Activated CD8-positive, alpha-beta T cell treated with anti-CD3 and anti-CD28 coated beads for 36 hours (primary cell): ENCODE data around the gene RAB1B. TPM values are rescaled to one million over a fixed set of nuclear protein-coding genes. Genes with fewer than 3 reads are reported as not detected.

Source experiments
- ATAC-seq: fragments of 200-7000 bp; cut with Tn5 transposase; one replicate; pipeline ENCODE4 v1.10.0; 2021; ENCODE audit warnings: mild to moderate bottlenecking, moderate library complexity
- CTCF ChIA-PET: fragments of 350-600 bp; sonication (Branson Sonifier 250); formaldehyde crosslinking; loops from one replicate; lab custom pipeline; 2021; ENCODE audit warnings: antibody characterized with exemption; lab: Charles Lee
- POLR2A ChIA-PET: fragments of 350-600 bp; sonication (Branson Sonifier 250); formaldehyde crosslinking; loops from one replicate; lab custom pipeline; 2021; ENCODE audit warnings: antibody characterized with exemption; lab: Charles Lee
- DNase-seq: peaks from one replicate; pipeline ENCODE4 v3.0.0-alpha.2; 2020
- H3K27ac Mint-ChIP-seq: one replicate; pipeline ENCODE4 v1.8.0; 2021; ENCODE audit warnings: mild to moderate bottlenecking, mixed read lengths
- H3K27me3 Mint-ChIP-seq: one replicate; pipeline ENCODE4 v1.8.0; 2021; ENCODE audit warnings: mixed read lengths
- H3K36me3 Mint-ChIP-seq: one replicate; pipeline ENCODE4 v1.8.0; 2021; ENCODE audit warnings: low read depth, mixed read lengths
- H3K4me1 Mint-ChIP-seq: one replicate; pipeline ENCODE4 v1.8.0; 2021; ENCODE audit warnings: low read depth, mixed read lengths
- H3K4me3 Mint-ChIP-seq: one replicate; pipeline ENCODE4 v1.8.0; 2021; ENCODE audit warnings: mild to moderate bottlenecking, moderate library complexity, mixed read lengths
- H3K9me3 Mint-ChIP-seq: one replicate; pipeline ENCODE4 v1.8.0; 2021; ENCODE audit warnings: mixed read lengths
- intact Hi-C: fragments of 100-400 bp; cut with micrococcal nuclease; formaldehyde crosslinking; loops from one replicate; pipeline ENCODE4 v1.10.0; 2022
- total RNA-seq, 2 experiments: library from RNA; stranded (reverse); gene quantifications; one replicate each; pipeline ENCODE4 v1.2.3, GENCODE V29; 2021
- TF ChIP-seq, protein P1 (sequence below): fragments of 200-600 bp; IDR thresholded peaks from one replicate; pipeline ENCODE4 v1.8.0; 2022; ENCODE audit warnings: antibody characterized with exemption, mild to moderate bottlenecking

Gene RAB1B
- total RNA-seq, 2 experiments from 2014 or later = 97.9 to 98.2 TPM

DNA sequence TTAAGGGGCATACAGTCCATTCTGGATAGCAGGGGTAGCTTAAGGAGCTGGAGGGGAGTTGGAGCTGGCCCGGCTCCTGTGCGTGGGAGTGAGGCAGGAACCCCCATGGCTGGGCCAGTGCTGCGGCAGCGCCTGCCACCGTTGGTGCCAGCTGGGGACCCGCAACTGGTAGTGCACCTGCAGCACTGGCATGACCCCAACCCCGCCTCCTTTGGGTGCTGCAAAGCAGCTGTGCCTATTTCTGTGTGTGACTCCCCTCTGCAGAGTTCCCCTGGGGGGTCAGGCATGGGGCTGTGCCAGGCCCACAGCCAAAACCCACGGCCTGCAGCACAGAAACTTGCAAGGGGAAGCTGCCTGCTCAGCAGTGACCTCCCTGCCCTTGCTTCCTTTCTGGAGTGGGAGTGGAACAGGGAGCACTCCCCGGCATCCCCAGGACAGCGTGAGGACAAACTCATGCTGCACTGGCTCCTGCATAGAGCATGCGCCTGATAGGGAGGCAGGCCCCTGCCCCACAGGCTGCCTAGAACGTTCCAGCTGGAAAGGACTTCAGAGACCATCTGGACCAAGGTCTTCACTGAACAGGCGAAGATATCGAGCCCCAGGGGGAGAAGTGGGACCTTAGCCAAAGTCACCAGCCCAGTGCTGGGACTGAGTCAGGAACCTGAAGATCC, 26.2 kb upstream of the RAB1B start:
- POLR2A ChIA-PET = interaction anchor here (0.9 to 1.1 kb wide), 2 partner anchors 9 to 14 kb away, joined by 3 to 5 read pairs; no protein-coding TSS in a partner anchor
- CTCF ChIA-PET = no interaction called here

DNA sequence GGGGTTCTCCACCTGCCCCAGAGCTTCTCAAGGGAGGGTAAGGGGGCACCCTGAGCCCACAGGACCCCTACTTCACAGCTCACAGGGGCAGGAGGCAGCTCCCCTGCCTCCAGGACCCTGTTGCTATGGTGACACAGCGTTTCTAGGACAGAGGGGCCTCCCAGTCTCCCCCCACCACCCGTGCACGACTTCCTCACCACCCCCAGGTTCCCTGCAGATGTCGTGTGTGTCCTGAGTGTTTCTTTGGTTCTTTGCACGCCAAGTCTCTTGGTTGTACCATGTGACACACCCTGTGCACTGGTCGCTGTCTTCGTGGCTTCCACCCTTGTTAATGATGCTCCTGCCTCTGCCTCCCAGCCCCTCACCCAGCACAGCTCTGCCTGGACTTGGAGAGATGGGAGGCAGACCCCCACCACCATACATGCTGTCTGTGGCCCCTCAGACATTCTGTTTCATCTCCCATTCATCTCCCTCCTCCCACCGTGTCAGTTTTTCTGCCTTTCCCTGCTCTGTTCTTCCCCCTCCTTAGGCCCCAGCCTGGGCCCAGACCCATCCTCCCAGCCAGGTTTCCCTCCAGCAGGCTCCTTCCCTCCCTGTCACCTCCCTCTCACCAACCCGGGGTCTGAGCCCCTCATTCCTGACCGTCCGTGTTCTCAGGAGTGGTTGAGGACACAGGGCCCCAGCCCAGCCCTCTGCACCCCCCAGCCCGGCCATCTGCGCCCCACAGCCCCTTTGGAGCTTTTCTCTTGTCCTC, 24.5 kb upstream of the RAB1B start:
- Mint-ChIP-seq H3K4me3 (no peak overlapping the region), H3K36me3 (peaks cover 3% of the 10 kb centered on the region), H3K27me3 (no peaks in the 10 kb centered on the region), H3K9me3 (no peaks in the 10 kb centered on the region), H3K27ac (peak overlapping the region; percentile 77), H3K4me1 (peaks cover 4% of the 10 kb centered on the region)
- ATAC-seq = peak; percentile 37
- ChIA-PET POLR2A (interaction anchor here (0.7 to 1.4 kb wide), 3 partner anchors 15 to 26 kb away, joined by 3 to 4 read pairs (median 4); no protein-coding TSS in a partner anchor), CTCF (interaction anchor here (0.9 kb wide), 1 partner anchor 19 kb away, joined by 3 read pairs; no protein-coding TSS in a partner anchor)
- intact Hi-C loops = no loop called here
- DNase-seq = no peak
- TF ChIP-seq, protein P1, sequence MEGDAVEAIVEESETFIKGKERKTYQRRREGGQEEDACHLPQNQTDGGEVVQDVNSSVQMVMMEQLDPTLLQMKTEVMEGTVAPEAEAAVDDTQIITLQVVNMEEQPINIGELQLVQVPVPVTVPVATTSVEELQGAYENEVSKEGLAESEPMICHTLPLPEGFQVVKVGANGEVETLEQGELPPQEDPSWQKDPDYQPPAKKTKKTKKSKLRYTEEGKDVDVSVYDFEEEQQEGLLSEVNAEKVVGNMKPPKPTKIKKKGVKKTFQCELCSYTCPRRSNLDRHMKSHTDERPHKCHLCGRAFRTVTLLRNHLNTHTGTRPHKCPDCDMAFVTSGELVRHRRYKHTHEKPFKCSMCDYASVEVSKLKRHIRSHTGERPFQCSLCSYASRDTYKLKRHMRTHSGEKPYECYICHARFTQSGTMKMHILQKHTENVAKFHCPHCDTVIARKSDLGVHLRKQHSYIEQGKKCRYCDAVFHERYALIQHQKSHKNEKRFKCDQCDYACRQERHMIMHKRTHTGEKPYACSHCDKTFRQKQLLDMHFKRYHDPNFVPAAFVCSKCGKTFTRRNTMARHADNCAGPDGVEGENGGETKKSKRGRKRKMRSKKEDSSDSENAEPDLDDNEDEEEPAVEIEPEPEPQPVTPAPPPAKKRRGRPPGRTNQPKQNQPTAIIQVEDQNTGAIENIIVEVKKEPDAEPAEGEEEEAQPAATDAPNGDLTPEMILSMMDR = no peak

More for the DNA sequence above, 26.2 kb upstream of the RAB1B start:
- intact Hi-C loops = no loop called here
- Mint-ChIP-seq H3K36me3 (peaks cover 3% of the 10 kb centered on the region), H3K9me3 (no peaks in the 10 kb centered on the region), H3K27ac (peak overlapping the region; percentile 36), H3K4me1 (peaks cover 4% of the 10 kb centered on the region), H3K4me3 (no peak overlapping the region), H3K27me3 (no peaks in the 10 kb centered on the region)
- TF ChIP-seq, protein P1 = no peak
- DNase-seq (no peak), ATAC-seq (no peak)

DNA sequence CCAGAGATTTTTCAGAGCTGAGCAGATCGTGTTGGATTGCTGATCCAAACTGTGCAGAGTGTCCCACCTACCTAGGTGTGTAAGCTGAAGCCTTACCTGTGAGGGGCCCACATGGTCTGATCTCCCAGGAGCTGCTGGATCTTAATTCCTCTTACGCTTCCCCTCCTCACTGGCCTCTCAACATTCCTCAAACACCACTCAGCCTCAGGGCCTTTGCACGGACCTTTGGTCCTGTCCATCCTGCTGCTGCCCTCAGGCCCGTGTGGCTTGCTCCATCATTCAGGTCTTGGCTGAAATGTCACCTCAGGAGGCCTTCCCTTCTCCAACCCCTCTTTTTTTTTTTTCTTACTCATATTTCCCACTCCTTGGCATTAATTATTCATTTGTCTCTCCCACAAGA, 21.1 kb upstream of the RAB1B start:
- Mint-ChIP-seq H3K4me1 (peaks cover 4% of the 10 kb centered on the region), H3K4me3 (no peak overlapping the region), H3K36me3 (peaks cover 3% of the 10 kb centered on the region), H3K27ac (no peak overlapping the region), H3K27me3 (no peaks in the 10 kb centered on the region), H3K9me3 (no peaks in the 10 kb centered on the region)
- DNase-seq (no peak), ATAC-seq (no peak)
- CTCF ChIA-PET = interaction anchor here (1.2 to 1.6 kb wide), 2 partner anchors 8 to 12 kb away, joined by 4 read pairs; no protein-coding TSS in a partner anchor
- intact Hi-C loops = no loop called here
- TF ChIP-seq, protein P1 = no peak
- POLR2A ChIA-PET = interaction anchor here (0.7 kb wide), 1 partner anchor 75 kb away, joined by 3 read pairs; no protein-coding TSS in a partner anchor

DNA sequence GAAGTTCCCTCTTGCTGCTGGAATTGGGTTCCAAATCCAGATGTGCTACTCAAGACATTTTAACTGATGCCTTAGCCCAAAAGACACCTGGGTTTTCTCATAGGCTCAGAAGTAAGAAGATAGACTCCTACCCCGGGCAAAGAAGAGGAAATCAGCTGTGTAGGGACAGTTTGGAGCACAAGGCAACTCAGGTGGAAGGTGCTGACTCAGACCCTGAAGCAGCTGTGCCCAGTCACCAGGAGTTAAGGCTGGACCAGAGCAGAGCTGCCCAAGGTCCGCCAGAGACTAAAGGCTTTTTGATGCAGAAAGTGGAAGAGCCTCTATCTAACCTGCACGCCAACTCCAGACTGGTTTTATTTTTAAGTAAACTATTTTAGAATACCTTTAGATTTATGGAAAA, 20.6 kb upstream of the RAB1B start:
- Mint-ChIP-seq H3K9me3 (no peaks in the 10 kb centered on the region), H3K4me1 (peaks cover 4% of the 10 kb centered on the region), H3K36me3 (peaks cover 3% of the 10 kb centered on the region), H3K27me3 (no peaks in the 10 kb centered on the region), H3K27ac (no peak overlapping the region), H3K4me3 (no peak overlapping the region)
- ATAC-seq (no peak), DNase-seq (no peak)
- ChIA-PET POLR2A (interaction anchor here (0.7 kb wide), 1 partner anchor 75 kb away, joined by 3 read pairs; no protein-coding TSS in a partner anchor), CTCF (interaction anchor here (1.6 kb wide), 1 partner anchor 11 kb away, joined by 4 read pairs; no protein-coding TSS in a partner anchor)
- TF ChIP-seq, protein P1 = no peak
- intact Hi-C loops = no loop called here
